GM12865 (cell line): ENCODE data around the gene TMED8.

Experiments
- DNase-seq: peaks from one replicate; pipeline ENCODE4 v3.0.0; 2010; ENCODE audit warnings: low read depth
- H3K4me3 ChIP-seq: 2 replicates; pipeline ENCODE4 v1.5.1; 2011; ENCODE audit warnings: mild to moderate bottlenecking, low read depth, low read length, control low read depth
- CTCF ChIP-seq: IDR thresholded peaks from 2 replicates; pipeline ENCODE4 v1.5.1; 2011; ENCODE audit warnings: low read length, control low read depth, low read depth, inconsistent platforms; ENCODE audit not compliant: insufficient read depth; ENCODE audit errors: missing control alignments

Gene TMED8

GRCh38 chr14:77316195-77316505 is 60.7 kb downstream of the TMED8 start:
- TF ChIP-seq CTCF: no peak
- no peak for DNase-seq

GRCh38 chr14:77314539-77315457 is 62.1 kb downstream of the TMED8 start:
- no peak overlapping the region for H3K4me3 ChIP-seq
- TF ChIP-seq CTCF: no peak
- DNase-seq: no peak

More at GRCh38 chr14:77316195-77316505, 60.7 kb downstream of the TMED8 start:
- H3K4me3 ChIP-seq: no peak overlapping the region

- DNase-seq: no peak
- no peak for TF ChIP-seq CTCF
- no peak overlapping the region for H3K4me3 ChIP-seq
These were observed 62.9 kb downstream of the TMED8 start for GRCh38 chr14:77314043-77314442.

- no peak for DNase-seq
- TF ChIP-seq CTCF: no peak
- H3K4me3 ChIP-seq: no peak overlapping the region
These were observed 63.5 kb downstream of the TMED8 start for GRCh38 chr14:77313371-77313770.

- no peak for DNase-seq
- H3K4me3 ChIP-seq: no peak overlapping the region
- TF ChIP-seq CTCF: no peak
These were observed 65.7 kb downstream of the TMED8 start for GRCh38 chr14:77311217-77311616.

GRCh38 chr14:77310026-77310425 is 66.9 kb downstream of the TMED8 start:
- no peak overlapping the region for H3K4me3 ChIP-seq
- TF ChIP-seq CTCF: no peak
- DNase-seq: no peak

- H3K4me3 ChIP-seq: no peak overlapping the region
- no peak for TF ChIP-seq CTCF
- DNase-seq: no peak
These were observed 67.8 kb downstream of the TMED8 start for GRCh38 chr14:77309131-77309530.
